ENCODE results near the gene KRT33A.

- TF ChIP-seq CTCF (conservative IDR thresholded peaks at IDR 0.05; ENCODE audit: low read depth in 2 of 2), result no peak
- no peak for TF ChIP-seq EZH2phosphoT487 (IDR thresholded peaks at IDR 0.05; ENCODE audit: unreplicated experiment)
- no peak for TF ChIP-seq POLR2AphosphoS5 (IDR thresholded peaks at IDR 0.05; ENCODE audit: low read depth)
- no peak for TF ChIP-seq CREB1 (CRISPR knock-in tag; IDR thresholded peaks at IDR 0.05; ENCODE audit: low read depth)
- no peak for TF ChIP-seq EZH2 (IDR thresholded peaks at IDR 0.05; ENCODE audit: low read depth, unreplicated experiment)
- TF ChIP-seq STAT1 (IDR thresholded peaks at IDR 0.05; ENCODE audit: unreplicated experiment), result no peak
Measured at GRCh38 chr17:41308918-41309359, 41.7 kb downstream of the KRT33A start, which contains the start of gene KRTAP16-1.

All from GM23338 (cell line).